ENCODE results near the gene GPR3.
"Not testable (repeated sequence)": the region's sequence is repeated elsewhere in the genome, so short reads cannot be mapped to it uniquely, and the experiment has no call there.

Gene GPR3

DNA sequence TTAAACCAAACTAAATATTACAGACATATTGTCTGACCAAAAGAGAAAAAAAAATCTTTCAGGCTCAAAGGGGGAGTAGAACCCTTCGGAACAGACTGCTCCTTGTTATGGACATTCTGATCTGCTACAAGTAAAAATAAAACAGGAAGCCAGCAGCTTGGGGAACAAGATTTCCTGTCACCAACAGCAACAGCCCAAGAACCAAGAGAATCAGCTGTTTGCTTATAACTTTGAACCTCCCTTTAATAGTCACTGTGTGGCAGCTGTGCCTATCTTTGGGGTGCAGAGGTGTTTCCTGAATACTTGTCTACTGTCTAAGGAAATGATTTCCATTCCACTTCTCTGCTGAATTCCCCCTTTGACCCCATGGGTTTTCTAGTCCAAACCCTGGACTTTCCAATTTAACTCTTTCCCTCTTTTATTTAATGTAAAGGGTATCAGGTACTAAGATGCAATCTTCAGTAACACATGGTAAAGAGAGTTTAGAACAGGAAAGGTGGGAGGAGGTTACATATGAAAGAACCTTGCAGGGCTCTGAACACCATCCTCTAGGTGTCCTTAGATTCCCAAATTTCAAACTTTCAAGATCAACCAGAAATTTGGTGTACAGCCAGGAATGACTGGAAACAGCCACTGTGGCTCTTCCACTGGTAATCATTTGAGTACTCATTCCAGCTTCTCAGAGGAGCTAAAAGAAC lies 38.6 kb downstream of the GPR3 start:
- FAIRE-seq, result no peak

DNA sequence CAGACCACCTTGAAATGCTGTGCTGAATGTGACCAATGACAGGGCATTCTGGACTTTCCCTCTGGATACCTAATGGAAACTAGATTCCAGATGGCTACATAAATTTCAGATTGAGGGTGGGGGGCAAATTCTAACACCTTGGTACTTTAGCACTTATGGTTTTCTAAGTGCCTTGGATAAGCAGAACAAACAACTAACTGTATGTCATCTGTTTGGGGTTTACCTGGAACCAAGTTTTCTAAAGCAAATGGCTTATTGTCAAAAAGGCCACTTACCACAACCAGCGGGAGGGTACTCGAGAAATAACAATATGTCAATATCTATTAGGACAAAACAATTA lies 39.1 kb downstream of the GPR3 start:
- no peak for FAIRE-seq

DNA sequence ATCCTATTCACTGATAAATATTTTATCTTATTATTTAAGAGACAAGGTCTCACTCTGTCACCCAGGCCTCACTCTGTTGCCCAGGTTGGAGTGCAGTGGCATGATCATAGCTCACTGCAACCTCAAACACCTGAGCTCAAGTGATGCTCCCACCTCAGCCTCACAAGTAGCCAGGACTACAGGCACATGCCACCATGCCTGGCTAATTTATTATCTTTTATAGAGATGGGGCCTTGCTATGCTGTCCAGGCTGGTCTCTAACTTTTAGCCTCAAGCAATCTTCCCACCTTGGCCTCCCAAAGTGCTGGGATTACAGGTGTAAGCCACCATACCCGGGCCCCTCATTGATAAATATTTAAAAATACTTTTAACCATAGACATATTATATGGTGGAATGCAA lies 40.3 kb downstream of the GPR3 start:
- FAIRE-seq, result not testable (repeated sequence)

DNA sequence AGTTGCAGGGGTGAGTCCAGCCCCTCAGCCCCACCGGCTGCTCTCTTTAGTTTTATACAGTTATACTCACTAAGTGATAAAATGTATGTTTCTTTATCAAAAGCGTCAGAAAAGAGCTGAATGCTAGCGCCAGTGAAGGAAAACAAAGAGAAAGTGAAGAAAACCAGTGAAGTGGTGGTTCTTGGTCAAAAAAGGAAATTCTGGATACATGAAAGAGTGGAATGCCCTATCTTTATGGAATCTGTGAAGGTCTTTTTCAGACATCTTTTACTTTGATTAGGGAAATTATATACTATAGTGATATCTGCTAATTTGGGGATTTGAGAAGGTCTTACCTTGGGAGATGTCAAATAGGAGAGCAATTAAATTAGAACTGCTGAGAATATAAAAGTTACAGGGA lies 41.3 kb downstream of the GPR3 start:
- no peak for FAIRE-seq

DNA sequence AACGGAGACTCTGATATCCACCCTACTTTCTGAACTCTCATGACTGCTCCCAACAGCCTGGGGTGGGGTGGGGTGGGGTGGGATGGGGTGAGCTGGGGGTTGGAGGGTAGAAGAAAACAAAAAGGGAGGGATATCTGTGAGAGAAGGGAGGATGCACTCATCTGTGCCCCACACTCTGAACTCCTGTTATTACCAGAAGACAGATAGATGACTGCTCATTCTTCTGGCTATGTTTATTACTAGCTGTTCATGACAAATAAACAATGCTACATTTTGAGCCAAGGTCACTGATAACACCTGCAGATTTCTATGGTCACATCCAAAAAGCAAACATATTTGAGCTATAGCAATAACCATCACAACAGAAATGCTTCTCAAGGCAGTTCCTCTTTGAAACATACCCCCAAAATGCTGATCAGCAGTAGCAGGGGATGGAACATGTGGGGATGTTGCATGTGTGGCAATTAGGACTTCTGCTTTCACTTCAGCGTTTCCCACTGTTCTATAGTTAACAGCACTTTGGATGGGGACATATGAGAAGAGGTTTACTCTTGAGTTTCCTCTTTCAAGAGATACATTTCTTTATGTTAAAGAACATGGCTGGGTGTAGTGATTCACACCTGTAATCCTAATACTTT lies 43.3 kb downstream of the GPR3 start:
- no peak for FAIRE-seq

DNA sequence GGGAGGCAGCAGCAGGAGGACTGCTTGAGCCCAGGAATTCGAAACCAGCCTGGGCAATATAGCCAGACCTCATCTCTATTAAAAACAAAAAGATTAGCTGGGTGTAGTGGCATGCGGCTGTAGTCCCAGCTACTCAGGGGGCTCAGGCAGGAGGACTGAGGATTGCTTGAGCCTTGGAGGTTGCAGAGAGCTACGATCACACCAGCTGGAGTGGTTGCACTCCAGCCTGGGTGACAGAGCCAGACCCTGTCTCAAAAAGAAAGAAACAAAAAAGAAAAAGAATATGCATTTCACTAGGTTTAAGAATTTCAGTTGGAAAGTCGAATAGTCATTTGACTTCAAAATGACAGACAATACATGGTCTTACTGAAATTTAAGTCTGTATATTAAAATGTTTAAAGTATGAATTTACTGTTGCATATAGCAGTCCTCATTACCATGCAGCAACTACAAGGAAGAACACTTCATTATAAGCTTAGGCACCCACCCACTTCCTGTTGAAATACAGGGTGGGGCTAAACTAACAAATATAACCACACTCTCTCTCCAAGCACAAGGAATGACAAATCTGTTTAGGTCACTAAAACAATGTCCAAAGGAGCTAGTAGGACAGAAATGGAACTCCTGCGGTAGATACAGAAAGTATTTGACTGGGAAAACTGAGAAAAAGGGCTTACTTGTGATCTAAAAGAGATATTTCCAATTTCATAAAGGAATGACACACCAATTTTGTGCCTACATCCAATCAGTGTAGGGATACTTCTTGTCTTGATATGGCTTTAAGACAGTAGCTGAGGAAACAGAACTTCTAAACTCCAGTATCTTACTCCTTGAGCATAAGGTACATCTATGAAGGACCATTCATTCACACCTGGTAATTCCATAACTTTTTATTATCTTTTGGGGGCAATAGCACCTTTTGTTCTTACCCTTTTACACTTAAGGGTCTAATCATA lies 44.1 kb downstream of the GPR3 start:
- FAIRE-seq, result no peak

DNA sequence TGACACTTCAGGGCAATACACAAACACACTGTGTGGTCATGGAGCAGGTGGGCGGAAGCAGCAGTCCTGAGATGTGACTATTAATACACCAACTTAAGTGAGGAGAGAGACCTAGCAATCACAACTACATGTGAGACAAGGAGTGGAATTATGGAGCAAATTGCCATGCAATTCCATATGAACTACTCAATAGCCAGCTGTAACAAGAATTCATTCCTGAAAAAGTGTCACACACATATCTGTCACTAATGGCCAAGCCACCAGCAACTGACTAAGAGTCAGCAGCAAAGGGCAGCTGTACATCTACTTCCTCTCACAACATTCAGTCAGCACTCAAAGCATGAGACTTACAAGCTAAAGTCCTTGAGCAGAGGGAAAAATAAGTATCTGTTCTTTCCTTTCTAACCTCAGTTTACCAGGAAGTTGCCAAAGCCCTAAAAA lies 46.2 kb downstream of the GPR3 start:
- FAIRE-seq, result no peak

DNA sequence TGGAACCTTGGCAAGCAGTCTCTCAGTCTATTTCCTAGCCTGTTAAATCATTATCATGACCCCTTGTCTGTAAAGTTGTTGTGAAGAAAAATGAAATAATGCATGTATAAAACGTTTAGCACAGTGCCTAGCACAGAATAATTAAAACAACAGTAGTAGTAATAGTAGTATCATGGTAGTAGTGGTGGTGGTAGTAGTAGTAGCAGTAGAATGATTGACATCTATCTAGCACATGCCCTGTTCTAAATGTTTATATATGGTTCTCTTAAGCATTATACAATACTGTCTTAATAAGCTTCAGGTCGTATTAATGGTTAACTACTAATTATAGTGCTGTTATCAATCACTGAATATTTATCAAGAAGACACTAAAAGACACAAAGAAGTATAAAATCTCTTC lies 46.7 kb downstream of the GPR3 start:
- FAIRE-seq, result no peak

DNA sequence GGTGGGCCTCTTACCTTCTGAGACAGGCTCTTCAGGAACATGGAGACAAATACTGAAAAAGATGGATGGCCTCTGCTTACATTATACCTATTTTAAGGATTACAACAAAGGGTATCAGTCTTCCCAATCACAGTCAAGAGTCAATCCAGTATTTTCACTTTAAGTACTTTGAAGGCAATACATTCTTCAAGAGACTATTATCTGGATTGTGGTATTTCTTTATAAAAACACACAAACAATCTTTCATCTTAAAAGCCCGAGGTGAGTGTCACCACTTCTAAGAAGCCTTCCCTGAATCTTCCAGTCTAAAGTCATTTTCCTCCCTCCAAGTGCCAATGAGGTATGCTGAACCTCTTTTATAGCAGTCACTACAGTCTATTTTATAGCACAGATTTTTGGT lies 52.2 kb downstream of the GPR3 start:
- no peak for FAIRE-seq

Data from TTC549 (cell line).